ENCODE results near the gene NEDD4L.
"Not testable (repeated sequence)": the region's sequence is repeated elsewhere in the genome, so short reads cannot be mapped to it uniquely, and the experiment has no call there.

The NEDD4L gene

GRCh38 chr18:58435221-58436005 is 391.4 kb downstream of the NEDD4L start:
- FAIRE-seq = not testable (repeated sequence)

- FAIRE-seq = no peak
Observed at GRCh38 chr18:58438161-58438957, 394.3 kb downstream of the NEDD4L start.

- FAIRE-seq = no peak
Observed at GRCh38 chr18:58438958-58439300, 394.9 kb downstream of the NEDD4L start.

- no peak for FAIRE-seq
Observed at GRCh38 chr18:58443671-58444070, 399.6 kb downstream of the NEDD4L start.

GRCh38 chr18:58446391-58447060 is 402.5 kb downstream of the NEDD4L start:
- FAIRE-seq = no peak

- no peak for FAIRE-seq
Observed at GRCh38 chr18:58447402-58448095, 403.5 kb downstream of the NEDD4L start.

GRCh38 chr18:58449464-58449863 is 405.4 kb downstream of the NEDD4L start:
- FAIRE-seq = no peak

Data from colon (tissue), 2 donors.